ENCODE measurements around the gene PTBP1. TPM values are rescaled to one million over a fixed set of nuclear protein-coding genes. Genes with fewer than 3 reads are reported as not detected.

The PTBP1 gene
- total RNA-seq, result 198 and 241 TPM in 2 replicates

DNA sequence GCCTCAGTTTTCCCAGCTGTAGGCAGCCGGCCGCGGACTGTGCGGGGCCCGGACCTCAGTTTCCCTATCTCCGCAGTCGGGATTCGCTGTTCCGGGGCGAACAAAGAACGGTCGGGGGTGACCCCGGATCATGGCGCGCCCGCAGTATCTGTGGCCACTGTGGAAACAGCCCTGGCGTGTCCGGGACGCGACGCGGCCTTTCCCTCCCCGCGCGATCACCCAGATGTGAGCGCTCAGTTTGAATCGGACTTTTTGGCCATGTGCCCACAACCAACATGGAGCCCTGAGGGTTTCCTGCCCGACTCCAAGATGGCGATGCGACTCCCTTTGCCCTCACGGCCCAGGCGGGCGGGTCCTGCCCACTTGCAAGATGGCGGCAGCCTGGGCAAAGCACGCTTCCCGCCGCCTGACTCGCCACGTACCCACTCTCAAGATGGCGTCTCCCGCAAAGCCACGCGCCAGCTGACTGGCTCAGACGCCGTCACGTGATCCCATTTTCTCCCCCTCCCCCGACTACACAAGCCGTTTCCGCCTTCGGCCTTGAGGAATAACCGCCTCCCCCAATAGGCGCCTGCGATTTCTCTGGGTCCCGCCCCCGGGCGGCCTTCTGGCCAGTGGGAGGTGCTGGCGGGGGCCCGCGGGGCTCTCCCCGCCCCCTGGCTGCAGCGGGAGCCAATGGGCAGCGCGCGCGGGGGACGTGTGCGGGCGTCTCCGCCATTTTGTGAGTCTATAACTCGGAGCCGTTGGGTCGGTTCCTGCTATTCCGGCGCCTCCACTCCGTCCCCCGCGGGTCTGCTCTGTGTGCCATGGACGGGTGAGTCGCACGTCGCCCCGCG lies at the start of gene PTBP1:
Gene PTBP1, plus strand, starts transcription at position 761 of the 836 bp plus-strand sequence. Its CDS starts 46 bp downstream, at position 807.
- DNase-seq (ENCODE audit: low read depth, low spot score), result peak; percentile 100

DNA sequence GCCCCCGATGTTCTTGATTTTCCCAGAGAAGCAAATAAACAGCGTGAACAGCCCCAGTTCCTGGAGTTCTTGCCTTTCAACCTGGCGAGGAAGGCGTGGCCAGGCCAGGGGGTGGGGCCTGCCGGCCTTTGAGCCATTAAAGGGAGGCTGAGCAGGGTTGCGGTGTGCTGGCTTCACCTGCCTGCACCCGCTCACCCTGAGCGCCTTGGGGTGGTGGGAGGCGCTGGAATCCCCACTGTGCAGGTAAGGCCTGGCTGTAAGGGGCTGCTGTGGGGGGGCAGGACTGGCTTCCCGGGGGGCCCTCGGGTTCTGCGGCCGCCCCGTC lies 49.0 kb upstream of the PTBP1 start:
- no peak for DNase-seq (ENCODE audit: low read depth, low spot score)

DNA sequence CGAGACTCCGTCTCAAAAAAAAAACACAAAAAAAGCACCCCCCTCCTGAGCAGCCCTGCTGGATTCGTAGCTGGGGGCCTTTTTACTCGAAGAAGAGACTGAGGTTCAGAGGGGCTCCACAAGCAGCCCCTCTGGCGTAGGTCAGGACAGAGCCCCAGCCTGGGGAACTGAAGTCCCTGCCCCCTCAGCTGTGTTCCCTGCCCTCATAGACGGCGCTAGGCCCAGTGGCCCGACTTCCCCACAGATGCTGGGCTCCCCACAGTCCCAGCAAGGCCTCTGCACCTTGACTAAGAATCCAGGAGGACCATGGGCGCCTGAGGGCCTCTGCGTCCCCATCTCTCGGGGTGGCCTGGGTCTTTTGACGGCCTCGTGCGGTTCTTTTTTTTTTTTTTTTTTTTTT lies 47.4 kb upstream of the PTBP1 start:
- no peak for DNase-seq (ENCODE audit: low read depth, low spot score)

DNA sequence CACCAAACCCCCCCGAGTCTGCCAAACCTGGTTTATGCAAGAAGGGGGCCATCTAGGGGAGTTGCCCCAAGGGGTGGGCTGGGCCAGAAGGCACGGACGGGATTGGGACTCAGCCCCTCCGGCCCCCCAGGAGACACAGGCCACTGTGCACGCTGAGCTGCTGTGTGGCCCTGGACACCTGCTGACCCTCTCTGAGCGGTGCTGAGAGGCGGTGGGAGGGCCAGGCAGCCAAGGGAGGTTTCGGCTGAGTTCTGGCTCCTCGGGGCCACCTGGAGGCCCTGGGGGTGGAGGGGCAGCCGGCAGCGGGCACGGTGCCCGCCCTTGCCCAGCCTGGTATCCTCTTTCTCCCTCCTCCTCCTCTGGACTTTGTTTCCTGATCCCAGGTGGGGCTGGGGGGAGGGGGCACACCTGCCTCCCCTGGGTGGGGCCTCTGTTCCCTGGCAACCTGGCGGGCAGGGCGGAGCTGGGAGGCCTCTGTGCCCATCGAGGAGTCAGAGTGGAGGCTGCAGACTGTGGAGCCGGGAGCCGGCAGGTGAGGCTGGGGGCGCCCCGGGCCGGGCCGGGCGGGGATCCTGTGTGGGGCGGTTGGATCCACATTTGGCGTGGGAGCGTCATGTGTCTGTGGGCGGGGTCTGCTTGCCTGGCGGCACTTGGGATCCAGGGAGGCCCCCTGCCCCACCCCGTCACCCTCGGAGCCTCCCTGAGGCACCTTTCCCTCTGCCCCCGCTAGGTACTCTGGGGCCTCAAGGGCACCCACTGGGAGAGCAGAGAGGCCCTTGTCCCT lies 46.4 kb upstream of the PTBP1 start, which contains the start of gene MISP:
Gene MISP, plus strand, starts transcription at position 473 of the 784 bp plus-strand sequence. CDS start 5,835 bp downstream, outside the sequence.
- DNase-seq (ENCODE audit: low read depth, low spot score), result no peak

DNA sequence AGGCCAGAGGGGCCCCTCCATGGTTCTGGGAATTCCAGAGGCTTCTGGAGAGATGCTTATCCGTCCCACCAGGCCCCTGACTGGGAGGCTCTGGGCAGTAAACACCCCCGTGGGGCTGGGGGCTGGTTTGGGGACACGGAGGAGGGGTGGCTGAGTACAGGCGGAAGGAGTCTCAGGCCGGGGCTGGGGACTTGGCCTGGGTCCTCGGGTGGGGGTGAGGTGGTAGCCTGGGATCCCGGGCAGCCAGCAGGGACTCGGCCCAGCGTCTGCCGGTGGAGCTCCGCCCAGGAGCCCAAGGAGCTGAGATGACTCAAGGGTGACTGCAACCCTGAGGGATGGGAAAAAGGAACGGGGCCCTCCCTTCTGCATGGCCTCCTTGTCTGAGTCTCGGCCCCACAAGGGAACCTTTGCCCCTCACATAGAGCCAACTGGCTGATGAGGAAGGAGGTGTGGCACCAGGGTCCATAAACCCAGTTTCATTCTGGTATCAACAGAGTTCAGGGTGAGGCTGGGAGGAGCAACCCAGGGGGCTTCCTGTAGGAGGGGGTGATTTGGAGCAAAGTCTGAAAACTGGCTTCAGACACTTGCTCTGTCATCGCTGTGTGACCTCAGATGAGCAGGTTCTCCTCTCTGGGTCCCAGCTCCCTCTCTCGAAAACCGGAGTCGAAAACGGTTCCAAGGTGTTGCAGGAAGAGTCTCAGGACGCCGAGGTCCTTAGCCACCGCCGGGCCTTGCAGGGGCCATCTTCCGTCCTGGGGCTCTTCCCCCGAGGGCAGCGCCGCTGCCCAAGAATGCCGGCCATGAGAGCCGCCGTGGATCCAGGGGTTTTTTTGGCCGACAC lies 45.5 kb upstream of the PTBP1 start:
- no peak for DNase-seq (ENCODE audit: low read depth, low spot score)

DNA sequence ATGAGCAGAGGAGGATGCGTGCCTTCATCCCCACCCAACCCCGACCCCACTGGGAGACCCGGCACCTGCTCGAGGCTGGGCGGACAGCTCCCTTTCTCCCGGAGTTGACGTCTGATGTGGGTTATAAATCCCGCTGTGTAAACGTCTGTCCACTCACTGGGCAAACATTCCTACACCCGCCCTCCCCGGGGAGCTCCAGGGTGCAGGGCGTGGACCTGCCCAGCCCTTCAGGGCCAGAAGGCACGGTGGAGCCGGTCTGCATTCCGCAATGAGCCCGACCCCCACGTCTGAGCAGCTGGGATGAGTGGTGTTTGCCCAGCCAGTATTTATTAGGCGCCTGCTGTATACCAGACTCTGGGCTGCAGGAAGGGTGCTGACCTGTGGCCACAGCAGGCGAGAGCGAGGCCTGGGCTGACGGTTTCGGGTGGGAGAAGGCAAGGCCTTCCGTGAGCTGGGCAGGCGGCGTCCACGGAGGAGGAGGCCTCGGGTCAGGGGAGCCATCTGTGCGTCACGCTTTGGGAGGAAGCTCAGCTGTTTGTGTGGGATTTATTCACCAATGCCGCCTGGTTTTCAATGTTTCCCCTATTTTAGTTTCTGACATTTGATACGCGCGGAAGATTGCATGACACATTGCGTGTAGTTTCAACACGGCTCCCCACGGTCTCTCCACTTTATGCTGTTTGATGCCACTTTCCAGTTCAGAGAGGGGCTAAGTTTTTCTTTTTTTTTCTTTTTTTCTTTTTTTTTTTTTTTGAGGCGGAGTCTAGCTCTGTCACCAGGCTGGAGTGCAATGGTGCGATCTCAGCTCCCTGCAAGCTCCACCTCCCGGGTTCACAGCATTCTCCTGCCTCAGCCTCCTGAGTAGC lies 44.4 kb upstream of the PTBP1 start:
- DNase-seq (ENCODE audit: low read depth, low spot score), result no peak

DNA sequence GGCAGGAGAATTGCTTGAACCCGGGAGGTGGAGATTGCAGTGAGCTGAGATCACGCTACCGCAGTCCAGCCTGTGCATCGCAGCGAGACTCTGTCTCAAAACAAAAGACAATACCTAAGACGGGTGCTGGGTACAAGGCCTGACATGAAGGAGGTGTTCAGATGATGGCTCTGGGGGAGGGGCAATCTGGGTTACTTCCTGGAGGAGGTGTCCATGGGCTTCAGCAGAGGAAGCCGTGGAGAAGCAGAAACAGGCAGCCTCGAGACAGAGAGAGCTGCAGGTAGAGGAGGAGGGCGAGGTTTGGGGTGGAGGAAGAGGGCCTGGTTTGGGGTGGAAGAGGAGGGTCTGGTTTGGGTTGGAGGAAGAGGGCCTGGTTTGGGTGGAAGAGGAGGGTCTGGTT lies 42.7 kb upstream of the PTBP1 start:
- no peak for DNase-seq (ENCODE audit: low read depth, low spot score)

DNA sequence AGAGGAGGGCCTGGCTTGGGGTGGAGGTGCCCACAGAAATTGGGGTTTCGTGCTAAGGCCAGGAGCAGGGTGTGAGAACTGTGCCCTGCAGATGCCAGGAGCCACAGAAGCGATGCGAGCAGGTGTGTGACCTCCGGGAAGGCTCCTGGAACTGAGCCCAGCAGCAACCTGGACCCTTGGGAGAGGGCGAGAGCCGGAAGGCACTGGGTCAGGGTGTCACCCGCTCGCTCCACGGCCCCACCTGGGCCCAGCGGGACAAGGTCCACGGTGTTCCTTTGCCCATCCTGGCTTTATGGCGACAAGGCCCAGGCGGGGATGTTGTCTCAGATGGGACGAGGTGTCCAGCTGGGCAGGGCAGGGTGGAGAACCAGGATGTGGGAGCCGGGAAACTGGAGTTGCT lies 42.2 kb upstream of the PTBP1 start:
- DNase-seq (ENCODE audit: low read depth, low spot score), result no peak

DNA sequence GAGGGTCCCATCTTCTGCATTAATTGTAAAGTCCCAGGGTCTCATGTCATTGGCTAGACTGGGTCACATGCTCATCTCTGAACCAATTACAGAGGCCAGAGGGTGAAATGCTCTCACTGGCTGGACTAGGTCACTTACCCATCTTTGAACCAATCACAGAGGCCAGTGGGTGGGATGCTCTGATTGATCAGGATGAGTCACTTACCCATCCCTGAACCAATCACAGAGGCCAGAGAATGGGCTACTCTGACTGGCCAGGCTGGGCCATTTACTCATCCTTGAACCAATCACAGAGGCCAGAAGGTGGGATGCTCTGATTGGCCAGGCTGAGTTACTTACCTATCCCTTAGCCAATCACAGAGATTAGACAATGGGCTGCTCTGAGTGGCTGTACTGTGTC lies 41.0 kb upstream of the PTBP1 start:
- no peak for DNase-seq (ENCODE audit: low read depth, low spot score)

DNA sequence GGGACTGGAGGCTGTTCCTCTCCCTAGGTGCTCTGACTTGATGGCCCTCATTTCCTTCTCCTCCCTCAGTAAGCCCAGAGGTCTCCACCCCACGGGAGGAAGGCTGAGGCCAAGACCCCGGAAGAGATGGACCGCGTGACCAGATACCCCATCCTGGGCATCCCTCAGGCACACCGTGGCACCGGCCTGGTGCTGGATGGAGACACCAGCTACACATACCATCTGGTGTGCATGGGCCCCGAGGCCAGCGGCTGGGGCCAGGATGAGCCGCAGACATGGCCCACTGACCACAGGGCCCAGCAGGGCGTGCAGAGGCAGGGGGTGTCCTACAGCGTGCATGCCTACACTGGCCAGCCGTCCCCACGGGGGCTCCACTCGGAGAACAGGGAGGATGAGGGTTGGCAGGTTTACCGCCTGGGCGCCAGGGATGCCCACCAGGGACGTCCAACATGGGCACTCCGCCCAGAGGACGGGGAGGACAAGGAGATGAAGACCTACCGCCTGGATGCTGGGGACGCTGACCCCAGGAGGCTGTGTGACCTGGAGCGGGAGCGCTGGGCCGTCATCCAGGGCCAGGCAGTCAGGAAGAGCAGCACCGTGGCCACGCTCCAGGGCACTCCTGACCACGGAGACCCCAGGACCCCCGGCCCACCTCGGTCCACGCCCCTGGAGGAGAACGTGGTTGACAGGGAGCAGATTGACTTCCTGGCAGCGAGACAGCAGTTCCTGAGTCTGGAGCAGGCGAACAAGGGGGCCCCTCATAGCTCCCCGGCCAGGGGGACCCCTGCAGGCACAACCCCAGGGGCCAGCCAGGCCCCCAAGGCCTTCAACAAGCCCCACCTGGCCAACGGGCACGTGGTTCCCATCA lies 40.2 kb upstream of the PTBP1 start:
- no peak for DNase-seq (ENCODE audit: low read depth, low spot score)

DNA sequence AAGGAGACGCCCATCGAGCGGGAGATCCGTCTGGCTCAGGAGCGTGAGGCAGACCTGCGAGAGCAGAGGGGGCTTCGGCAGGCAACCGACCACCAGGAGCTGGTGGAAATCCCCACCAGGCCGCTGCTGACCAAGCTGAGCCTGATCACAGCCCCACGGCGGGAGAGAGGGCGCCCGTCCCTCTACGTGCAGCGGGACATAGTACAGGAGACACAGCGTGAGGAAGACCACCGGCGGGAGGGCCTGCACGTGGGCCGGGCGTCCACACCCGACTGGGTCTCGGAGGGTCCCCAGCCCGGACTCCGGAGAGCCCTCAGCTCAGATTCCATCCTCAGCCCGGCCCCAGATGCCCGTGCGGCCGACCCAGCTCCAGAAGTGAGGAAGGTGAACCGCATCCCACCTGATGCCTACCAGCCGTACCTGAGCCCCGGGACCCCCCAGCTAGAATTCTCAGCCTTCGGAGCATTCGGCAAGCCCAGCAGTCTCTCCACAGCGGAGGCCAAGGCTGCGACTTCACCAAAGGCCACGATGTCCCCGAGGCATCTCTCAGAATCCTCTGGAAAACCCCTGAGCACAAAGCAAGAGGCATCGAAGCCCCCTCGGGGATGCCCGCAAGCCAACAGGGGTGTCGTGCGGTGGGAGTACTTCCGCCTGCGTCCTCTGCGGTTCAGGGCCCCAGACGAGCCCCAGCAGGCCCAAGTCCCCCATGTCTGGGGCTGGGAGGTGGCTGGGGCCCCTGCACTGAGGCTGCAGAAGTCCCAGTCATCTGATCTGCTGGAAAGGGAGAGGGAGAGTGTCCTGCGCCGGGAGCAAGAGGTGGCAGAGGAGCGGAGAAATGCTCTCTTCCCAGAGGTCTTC lies 39.2 kb upstream of the PTBP1 start:
- DNase-seq (ENCODE audit: low read depth, low spot score), result no peak

DNA sequence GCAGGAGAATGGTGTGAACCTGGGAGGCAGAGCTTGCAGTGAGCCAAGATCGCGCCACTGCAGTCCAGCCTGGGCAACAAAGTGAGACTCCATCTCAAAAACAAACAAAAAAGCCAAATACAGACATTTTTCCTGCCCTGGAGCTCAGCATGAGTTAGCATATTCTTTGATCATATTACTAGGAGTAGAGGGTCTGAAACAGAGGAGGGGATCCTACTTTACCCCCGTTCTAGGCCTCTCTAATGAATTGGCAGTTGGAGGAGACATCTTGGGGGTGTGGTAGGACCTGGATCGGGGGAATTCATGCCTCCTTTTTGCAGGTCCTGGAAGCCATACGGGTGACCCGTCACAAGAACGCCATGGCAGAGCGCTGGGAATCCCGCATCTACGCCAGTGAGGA lies 34.1 kb upstream of the PTBP1 start:
- no peak for DNase-seq (ENCODE audit: low read depth, low spot score)

DNA sequence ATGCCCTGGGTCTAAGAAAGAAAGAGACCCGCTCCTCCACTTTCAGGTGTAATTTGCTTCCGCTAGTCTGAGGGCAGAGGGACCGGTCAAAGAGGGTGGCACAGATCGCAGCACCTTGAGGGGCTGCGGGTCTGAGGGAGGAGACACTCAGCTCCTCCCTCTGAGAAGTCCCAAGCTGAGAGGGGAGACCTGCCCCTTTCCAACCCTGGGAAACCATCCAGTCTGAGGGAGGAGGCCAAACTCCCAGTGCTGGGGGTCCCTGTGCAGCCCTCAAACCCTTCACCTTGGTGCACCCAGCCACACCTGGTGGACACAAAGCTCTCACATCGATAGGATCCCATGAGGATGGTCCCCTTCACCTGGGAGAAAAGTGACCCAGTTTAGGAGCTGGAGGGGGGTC lies 33.4 kb upstream of the PTBP1 start:
- no peak for DNase-seq (ENCODE audit: low read depth, low spot score)

DNA sequence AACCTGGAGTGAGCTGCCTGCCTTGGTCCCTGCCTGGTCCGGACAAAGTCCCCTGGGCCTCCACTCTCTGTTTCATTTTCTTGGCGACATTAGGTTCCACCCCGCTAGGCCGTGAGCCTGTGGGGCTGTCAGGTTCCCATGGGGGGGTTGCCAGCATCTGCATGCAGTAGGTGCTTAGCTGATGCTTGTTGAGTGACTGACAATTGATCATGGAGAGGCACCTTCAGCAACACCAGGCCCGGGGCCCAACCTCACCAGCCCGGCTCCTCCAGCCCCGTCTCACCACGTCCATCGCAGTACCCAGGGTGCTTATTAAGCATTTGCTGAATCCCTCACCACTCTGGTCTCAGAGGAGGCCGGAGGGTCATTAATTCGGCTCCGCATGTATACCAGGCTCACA lies 33.0 kb upstream of the PTBP1 start:
- no peak for DNase-seq (ENCODE audit: low read depth, low spot score)

DNA sequence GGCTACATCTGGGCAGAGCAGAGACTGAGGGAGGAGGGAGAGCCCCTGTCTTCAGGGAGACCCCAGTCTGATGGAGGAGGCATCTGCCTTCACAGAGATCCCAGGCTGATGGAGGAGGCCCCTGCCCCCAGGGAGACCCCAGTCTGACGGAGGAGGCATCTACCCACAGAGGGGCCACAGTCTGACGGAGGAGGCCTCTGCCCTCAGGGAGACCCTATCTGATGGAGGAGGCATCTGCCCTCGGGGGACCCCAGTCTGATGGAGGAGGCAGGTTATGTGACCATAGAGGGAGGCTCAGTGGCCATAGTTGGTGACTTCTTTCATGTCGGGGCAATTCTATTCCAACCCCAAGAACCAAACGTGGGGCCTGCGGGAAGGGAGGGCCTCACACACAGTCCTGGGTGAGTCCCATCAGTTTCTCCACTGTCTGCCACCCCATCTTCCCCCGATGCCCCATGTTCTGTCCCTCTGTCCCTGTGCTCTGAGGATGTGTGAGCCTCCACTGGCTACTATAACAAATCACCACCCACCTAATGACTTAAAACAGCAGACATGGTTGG lies 32.0 kb upstream of the PTBP1 start:
- no peak for DNase-seq (ENCODE audit: low read depth, low spot score)

DNA sequence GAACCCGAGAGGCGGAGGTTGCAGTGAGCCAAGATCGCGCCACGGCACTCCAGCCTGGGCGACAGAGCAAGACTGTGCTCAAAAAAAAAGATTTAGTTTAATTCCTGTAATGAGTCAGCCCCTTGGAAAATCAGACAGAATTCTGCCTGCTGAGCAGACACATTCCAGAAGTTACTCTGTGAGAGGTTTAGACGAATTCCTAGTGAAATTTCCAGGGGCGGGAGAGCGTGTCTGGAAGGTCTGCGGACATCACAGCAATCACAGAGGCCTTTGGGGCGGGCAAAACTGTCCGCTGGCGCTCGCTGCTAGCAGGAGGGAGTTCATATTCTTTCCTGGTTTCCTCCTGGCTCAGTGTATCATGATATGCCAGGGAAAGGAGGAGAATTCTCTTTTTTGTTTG lies 28.8 kb upstream of the PTBP1 start:
- no peak for DNase-seq (ENCODE audit: low read depth, low spot score)

DNA sequence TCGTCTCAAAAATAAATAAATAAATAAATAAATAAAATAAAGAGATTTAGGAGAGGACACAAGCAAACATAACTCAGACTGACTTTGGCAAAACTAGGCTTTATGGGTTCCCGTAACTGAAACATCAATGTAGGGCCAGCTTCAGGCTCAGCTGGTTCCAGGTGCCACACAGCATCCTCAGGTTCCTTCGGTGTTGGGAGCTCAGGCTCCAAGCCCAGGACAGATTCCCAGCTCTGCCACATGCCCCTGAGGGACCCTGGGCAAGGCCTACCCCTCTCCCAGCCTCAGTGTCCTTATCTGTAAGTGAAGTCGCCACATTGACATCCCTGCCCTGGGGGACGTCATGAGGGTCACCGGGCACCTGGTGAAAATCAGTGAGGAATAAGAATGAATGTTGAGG lies 27.6 kb upstream of the PTBP1 start:
- DNase-seq (ENCODE audit: low read depth, low spot score), result no peak

DNA sequence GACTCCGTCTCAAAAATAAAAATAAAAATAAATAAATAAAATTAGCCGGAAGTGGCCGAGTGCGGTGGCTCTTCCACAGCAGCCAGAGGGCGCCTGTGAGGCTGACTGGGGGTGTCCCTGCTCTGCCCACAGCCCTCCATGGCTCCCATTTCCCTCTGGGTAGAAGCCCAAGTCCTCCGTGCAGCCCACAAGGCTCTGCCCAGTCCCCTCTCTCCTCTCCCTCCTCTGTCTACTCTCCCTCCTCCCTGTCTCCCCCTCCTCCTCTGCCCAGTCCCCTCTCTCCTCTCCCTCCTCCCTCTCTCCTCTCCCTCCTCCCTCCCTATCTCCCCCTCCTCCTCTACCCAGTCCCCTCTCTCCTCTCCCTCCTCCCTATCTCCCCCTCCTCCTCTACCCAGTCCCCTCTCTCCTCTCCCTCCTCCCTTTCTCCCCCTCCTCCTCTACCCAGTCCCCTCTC lies 25.9 kb upstream of the PTBP1 start:
- DNase-seq (ENCODE audit: low read depth, low spot score), result no peak

DNA sequence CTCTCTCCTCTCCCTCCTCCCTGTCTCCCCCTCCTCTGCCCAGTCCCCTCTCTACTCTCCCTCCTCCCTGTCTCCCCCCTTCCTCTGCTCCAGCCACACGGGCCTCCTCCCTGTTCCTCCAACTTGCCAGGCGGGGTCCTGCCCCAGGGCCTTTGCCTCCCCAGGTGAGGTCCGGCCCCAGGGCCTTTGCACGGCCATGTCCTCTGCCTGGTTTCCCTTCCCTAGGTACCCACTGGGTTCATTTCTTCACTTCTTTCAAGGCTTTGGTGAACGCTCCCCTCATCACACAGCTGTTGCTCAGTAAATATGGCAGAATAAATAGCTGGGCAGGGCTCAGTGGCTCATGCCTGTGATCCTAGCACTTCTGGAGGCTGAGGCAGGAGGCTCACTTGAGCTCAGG lies 25.2 kb upstream of the PTBP1 start:
- DNase-seq (ENCODE audit: low read depth, low spot score), result no peak

Measured in pulmonary artery endothelial cell (primary cell).